ENCODE results near the gene THSD7B. TPM values are rescaled to one million over a fixed set of nuclear protein-coding genes. Genes with fewer than 3 reads are reported as not detected.

Gene THSD7B
- total RNA-seq, 1 donor from 2014 or later: not detected

- no peaks in the 10 kb centered on the region for H3K27me3 ChIP-seq (ENCODE audit: control insufficient read depth, insufficient read depth, low read length)
- FAIRE-seq: peak; percentile 23
Observed at GRCh38 chr2:137115795-137116089, 350.4 kb downstream of the THSD7B start.

DNA sequence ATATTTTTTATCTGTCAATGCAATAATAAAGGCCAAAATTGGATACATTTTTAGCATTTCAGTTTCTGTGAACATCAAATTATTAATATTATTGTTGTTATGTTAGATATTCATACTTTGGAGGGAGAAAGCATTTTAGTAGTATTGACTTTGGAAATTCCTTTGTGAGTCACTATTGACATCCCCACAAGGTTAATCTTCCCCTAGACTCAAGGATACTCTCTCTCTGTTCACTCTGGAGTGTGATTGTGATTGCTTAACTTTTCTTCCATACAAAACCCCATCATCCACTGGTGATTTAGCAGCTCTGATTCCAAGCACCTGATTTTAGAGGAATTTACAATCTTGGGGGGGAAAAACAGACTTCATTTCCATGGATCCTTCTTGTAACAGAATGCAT, 352.0 kb downstream of the THSD7B start:
- no peaks in the 10 kb centered on the region for H3K36me3 ChIP-seq (ENCODE audit: control insufficient read depth, insufficient read depth, low read length)
- H3K27me3 ChIP-seq (ENCODE audit: control insufficient read depth, insufficient read depth, low read length): no peaks in the 10 kb centered on the region
- TF ChIP-seq, protein P1, sequence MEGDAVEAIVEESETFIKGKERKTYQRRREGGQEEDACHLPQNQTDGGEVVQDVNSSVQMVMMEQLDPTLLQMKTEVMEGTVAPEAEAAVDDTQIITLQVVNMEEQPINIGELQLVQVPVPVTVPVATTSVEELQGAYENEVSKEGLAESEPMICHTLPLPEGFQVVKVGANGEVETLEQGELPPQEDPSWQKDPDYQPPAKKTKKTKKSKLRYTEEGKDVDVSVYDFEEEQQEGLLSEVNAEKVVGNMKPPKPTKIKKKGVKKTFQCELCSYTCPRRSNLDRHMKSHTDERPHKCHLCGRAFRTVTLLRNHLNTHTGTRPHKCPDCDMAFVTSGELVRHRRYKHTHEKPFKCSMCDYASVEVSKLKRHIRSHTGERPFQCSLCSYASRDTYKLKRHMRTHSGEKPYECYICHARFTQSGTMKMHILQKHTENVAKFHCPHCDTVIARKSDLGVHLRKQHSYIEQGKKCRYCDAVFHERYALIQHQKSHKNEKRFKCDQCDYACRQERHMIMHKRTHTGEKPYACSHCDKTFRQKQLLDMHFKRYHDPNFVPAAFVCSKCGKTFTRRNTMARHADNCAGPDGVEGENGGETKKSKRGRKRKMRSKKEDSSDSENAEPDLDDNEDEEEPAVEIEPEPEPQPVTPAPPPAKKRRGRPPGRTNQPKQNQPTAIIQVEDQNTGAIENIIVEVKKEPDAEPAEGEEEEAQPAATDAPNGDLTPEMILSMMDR (IDR thresholded peaks at IDR 0.05; ENCODE audit: insufficient read depth, low read length, severe bottlenecking): no peak
- DNase-seq (ENCODE audit: low read depth): peak; percentile 54
- no peak for FAIRE-seq
- no peak overlapping the region for H3K4me3 ChIP-seq (ENCODE audit: low read depth, low read length)

More at GRCh38 chr2:137115795-137116089, 350.4 kb downstream of the THSD7B start:
- Histone ChIP-seq H3K36me3 (ENCODE audit: control insufficient read depth, insufficient read depth, low read length) (no peaks in the 10 kb centered on the region), H3K4me3 (ENCODE audit: low read depth, low read length) (no peak overlapping the region)
- no peak for DNase-seq (ENCODE audit: low read depth)
- TF ChIP-seq, protein P1 (IDR thresholded peaks at IDR 0.05; ENCODE audit: insufficient read depth, low read length, severe bottlenecking): no peak

DNA sequence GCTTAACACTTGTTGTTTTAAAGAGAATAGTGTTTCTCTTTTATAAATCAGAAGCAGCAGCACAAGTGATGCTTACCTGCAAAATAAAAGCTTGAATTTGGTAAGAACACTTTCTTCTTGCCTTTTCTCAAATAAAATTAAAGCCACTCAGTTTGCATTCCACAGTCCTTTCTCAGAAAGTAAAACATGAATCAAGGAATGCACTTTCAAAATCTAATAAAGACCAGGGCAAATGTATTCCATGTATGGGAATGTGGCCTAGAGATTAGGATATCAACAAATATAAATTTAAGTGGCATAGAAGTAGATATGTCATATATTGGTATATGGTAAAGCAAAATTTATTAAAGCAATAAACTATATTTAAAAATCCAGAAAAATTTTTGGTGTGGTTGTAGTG, 352.8 kb downstream of the THSD7B start:
- H3K4me3 ChIP-seq (ENCODE audit: low read depth, low read length): no peak overlapping the region
- no peak for DNase-seq (ENCODE audit: low read depth)
- H3K36me3 ChIP-seq (ENCODE audit: control insufficient read depth, insufficient read depth, low read length): no peaks in the 10 kb centered on the region
- FAIRE-seq: no peak
- TF ChIP-seq, protein P1 (IDR thresholded peaks at IDR 0.05; ENCODE audit: insufficient read depth, low read length, severe bottlenecking): no peak
- no peaks in the 10 kb centered on the region for H3K27me3 ChIP-seq (ENCODE audit: control insufficient read depth, insufficient read depth, low read length)

DNA sequence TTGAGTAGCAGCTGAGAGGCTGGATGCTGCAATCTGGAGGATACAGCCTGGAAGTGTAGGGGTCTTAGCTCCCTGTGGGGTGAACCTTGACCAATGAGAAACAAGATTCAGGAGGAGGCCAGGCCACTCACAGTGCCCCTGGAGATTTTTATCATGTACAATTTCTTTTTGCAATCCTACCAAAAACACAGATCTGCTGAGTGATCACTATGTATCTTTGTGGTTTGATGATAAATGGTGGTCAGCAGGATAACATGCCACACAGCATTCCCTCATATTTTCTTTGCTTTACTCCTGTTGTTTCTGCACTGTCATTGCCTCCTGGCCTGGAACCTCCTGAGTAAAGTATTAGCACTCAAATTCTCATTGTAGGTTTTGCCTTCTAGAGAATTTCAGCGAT, 357.9 kb downstream of the THSD7B start:
- TF ChIP-seq, protein P1 (IDR thresholded peaks at IDR 0.05; ENCODE audit: insufficient read depth, low read length, severe bottlenecking): no peak
- Histone ChIP-seq H3K36me3 (ENCODE audit: control insufficient read depth, insufficient read depth, low read length) (no peaks in the 10 kb centered on the region), H3K27me3 (ENCODE audit: control insufficient read depth, insufficient read depth, low read length) (no peaks in the 10 kb centered on the region), H3K4me3 (ENCODE audit: low read depth, low read length) (no peak overlapping the region)
- FAIRE-seq: no peak
- no peak for DNase-seq (ENCODE audit: low read depth)

DNA sequence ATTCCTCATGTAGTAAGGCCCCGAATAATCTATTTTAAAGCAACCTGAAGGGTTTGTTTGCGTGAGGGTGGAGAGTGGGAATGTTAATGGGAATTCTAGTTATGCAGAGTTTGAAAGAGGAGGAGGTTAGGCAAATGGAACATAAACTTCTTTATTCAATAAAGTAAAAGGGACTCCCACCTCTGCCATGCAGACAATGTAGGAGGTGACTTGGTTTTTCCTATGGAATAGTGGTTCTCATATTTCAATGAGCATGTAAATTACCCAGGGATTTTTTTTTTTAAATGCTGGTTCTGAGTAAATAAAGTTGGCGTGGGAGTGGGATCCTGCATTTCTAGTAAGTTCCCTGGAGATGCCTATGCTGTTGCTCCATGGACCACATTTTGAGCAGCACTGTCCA, 367.9 kb downstream of the THSD7B start:
- TF ChIP-seq, protein P1 (IDR thresholded peaks at IDR 0.05; ENCODE audit: insufficient read depth, low read length, severe bottlenecking): no peak
- H3K27me3 ChIP-seq (ENCODE audit: control insufficient read depth, insufficient read depth, low read length): no peaks in the 10 kb centered on the region
- H3K4me3 ChIP-seq (ENCODE audit: low read depth, low read length): no peak overlapping the region
- no peaks in the 10 kb centered on the region for H3K36me3 ChIP-seq (ENCODE audit: control insufficient read depth, insufficient read depth, low read length)
- no peak for FAIRE-seq
- no peak for DNase-seq (ENCODE audit: low read depth)

GRCh38 chr2:137138263-137138662, 372.9 kb downstream of the THSD7B start:
- TF ChIP-seq, protein P1 (IDR thresholded peaks at IDR 0.05; ENCODE audit: insufficient read depth, low read length, severe bottlenecking): no peak
- no peak for DNase-seq (ENCODE audit: low read depth)
- H3K36me3 ChIP-seq (ENCODE audit: control insufficient read depth, insufficient read depth, low read length): no peaks in the 10 kb centered on the region
- H3K4me3 ChIP-seq (ENCODE audit: low read depth, low read length): no peak overlapping the region
- FAIRE-seq: no peak
- no peaks in the 10 kb centered on the region for H3K27me3 ChIP-seq (ENCODE audit: control insufficient read depth, insufficient read depth, low read length)

Data from bronchial epithelial cell (primary cell).